K562 (cell line): ENCODE data around the gene PIGX. TPM values are rescaled to one million over a fixed set of nuclear protein-coding genes. Genes with fewer than 3 reads are reported as not detected.
A peak's percentile ranks its signal among the peaks of the same experiment; 100 is the strongest.

Source experiments
- CREBBP ChIP-seq: IDR thresholded peaks from one replicate; pipeline ENCODE4 v1.6.1; 2012; ENCODE audit warnings: low read depth, mild to moderate bottlenecking, control low read depth, inconsistent platforms, low read length
- E2F8 ChIP-seq: fragments of 450-650 bp; IDR thresholded peaks from 2 replicates; pipeline ENCODE4 v1.7.1; 2018; ENCODE audit warnings: mild to moderate bottlenecking, low read depth; ENCODE audit not compliant: partially characterized antibody
- EP400 ChIP-seq: fragments of 450-650 bp; IDR thresholded peaks from 2 replicates; pipeline ENCODE4 v1.6.1; 2017; ENCODE audit warnings: antibody characterized with exemption, mild to moderate bottlenecking, moderate library complexity
- KDM1A ChIP-seq, 2 experiments: fragments of 450-650 bp; IDR thresholded peaks; 2 replicates each; pipeline ENCODE4 v1.6.1; 2016; ENCODE audit warnings: mild to moderate bottlenecking in 2 of 2
- MAFK ChIP-seq: IDR thresholded peaks from 2 replicates; pipeline ENCODE4 v1.6.1; 2011; ENCODE audit warnings: low read length, improper control_type of control experiment
- MCM2 ChIP-seq: fragments of 450-650 bp; IDR thresholded peaks from 2 replicates; pipeline ENCODE4 v1.6.1; 2017; ENCODE audit warnings: low read depth, mild to moderate bottlenecking
- MNT ChIP-seq, 2 experiments: fragments of 450-650 bp; conservative IDR thresholded peaks; 2 replicates each; pipeline ENCODE4 v1.6.1; 2017; ENCODE audit warnings: mild to moderate bottlenecking in 2 of 2, moderate library complexity in 2 of 2
- PKNOX1 ChIP-seq: fragments of 450-650 bp; IDR thresholded peaks from 2 replicates; pipeline ENCODE4 v1.6.1; 2016
- SMARCE1 ChIP-seq: fragments of 450-650 bp; IDR thresholded peaks from 2 replicates; pipeline ENCODE4 v1.7.1; 2016; ENCODE audit warnings: mild to moderate bottlenecking
- TCF15 ChIP-seq: fragments of 250-450 bp; sonication (Bioruptor Pico); IDR thresholded peaks from 2 replicates; pipeline ENCODE4 v1.8.0; 2022; ENCODE audit warnings: moderate library complexity, mild to moderate bottlenecking, inconsistent platforms
- ZFX ChIP-seq: sonication (generic); formaldehyde crosslinking; IDR thresholded peaks from 2 replicates; pipeline ENCODE4 v1.8.0; 2022; ENCODE audit warnings: mild to moderate bottlenecking, missing genetic modification reagents, moderate library complexity
- ZMIZ1 ChIP-seq, 2 experiments: fragments of 150-350 bp in 1 of 2; IDR thresholded peaks; 2 replicates each; pipeline ENCODE4 v1.6.1; 2012 to 2016; ENCODE audit warnings: low read depth in 2 of 2, low read length in 2 of 2, mild to moderate bottlenecking in 1 of 2, moderate library complexity in 1 of 2
- ZNF639 ChIP-seq, 2 experiments: fragments of 200-800 bp in 1 of 2; sonication (Bioruptor generic) in 1 of 2; sonication (generic) in 1 of 2; formaldehyde crosslinking in 1 of 2; IDR thresholded peaks in 1 of 2; conservative IDR thresholded peaks in 1 of 2; 2 replicates each; pipeline versions ENCODE4 v1.5.0 to v1.6.1; 2016 to 2020; ENCODE audit warnings: missing compliant biosample characterization in 1 of 2, missing genetic modification characterization in 1 of 2, missing genetic modification reagents in 1 of 2
- polyA plus RNA-seq, 8 experiments: library from polyadenylated mRNA; depleted of rRNA in 4 of 8; stranded (reverse) in 5 of 8; unstranded in 3 of 8; fragments of >200 nt; fragmentation: Nextera tagmentation in 2 of 8; fragmentation: Illumina TruSeq in 1 of 8; extraction: Ambion mirVana in 2 of 8; extraction: Trizol in 1 of 8; gene quantifications; 2 replicates each; pipeline versions ENCODE4 v1.2.1 to v1.2.3, GENCODE V29; 2011 to 2014; ENCODE audit warnings: inconsistent platforms in 1 of 8, missing spikeins in 1 of 8
- total RNA-seq, 7 experiments: library from RNA; depleted of rRNA in 6 of 7; stranded (reverse); fragments of >200 nt in 6 of 7; fragmentation: Illumina TruSeq in 2 of 7; extraction: Trizol in 2 of 7; gene quantifications; 2 replicates each; pipeline versions ENCODE4 v1.2.1 to v1.2.3, GENCODE V29; 2011 to 2021; ENCODE audit warnings: low replicate concordance in 1 of 7

The PIGX gene
- total and polyA plus RNA-seq, 9 of the 15 experiments (the other 6 are each of a cell fraction or from before 2014, with no cell fraction given), result 3.7 to 36.3 (median 26.9) TPM

- TF ChIP-seq MCM2, result no peak
- no peak for TF ChIP-seq ZMIZ1 (IDR thresholded peaks at IDR 0.05; ENCODE audit: low read depth in 2 of 2, low read length in 2 of 2)
- no peak for TF ChIP-seq CREBBP
- peak; percentile 79 for TF ChIP-seq MAFK
- TF ChIP-seq MNT (conservative IDR thresholded peaks at IDR 0.05), result peak in 1 of 2 experiments; percentile 40; a peak in 2 of 4 replicates
- peak; percentile 81 for TF ChIP-seq KDM1A (IDR thresholded peaks at IDR 0.05)
- TF ChIP-seq SMARCE1, result peak; percentile 83
- TF ChIP-seq E2F8, result no peak
- TF ChIP-seq EP400, result peak; percentile 27; the same call in 1 of the 2 replicates
- 0 out of 2 replicates have a peak, but pooled peaks have one; percentile 30 for TF ChIP-seq ZFX (CRISPR knock-in tag)
- TF ChIP-seq PKNOX1, result peak; percentile 87
- TF ChIP-seq TCF15 (CRISPR knock-in tag), result no peak
- no peak for TF ChIP-seq ZNF639 (CRISPR knock-in tag; conservative IDR thresholded peaks at IDR 0.05 in 1 of 2, IDR thresholded peaks at IDR 0.05 in 1 of 2)
Observed at GRCh38 chr3:196662711-196663571, 49.2 kb upstream of the PIGX start (continued).
